HAP-1 (cell line): ENCODE data around the gene TRIM2.
A peak's percentile ranks its signal among the peaks of the same experiment; 100 is the strongest.

ENCODE experiments used
- DNase-seq, 2 experiments: peaks; one replicate each; pipeline ENCODE4 v3.0.0-alpha.2; 2016 to 2020; ENCODE audit warnings: low spot score in 2 of 2
- H3K27me3 ChIP-seq: fragments of 250-450 bp; sonication (Bioruptor Pico); 2 replicates; pipeline ENCODE4 v1.5.1; 2020; ENCODE audit warnings: low read depth, mild to moderate bottlenecking, moderate library complexity
- H3K36me3 ChIP-seq: fragments of 250-450 bp; sonication (Bioruptor Pico); replicated peaks from 2 replicates; pipeline ENCODE4 v1.5.1; 2020; ENCODE audit warnings: mild to moderate bottlenecking
- H3K4me1 ChIP-seq: fragments of 250-450 bp; sonication (Bioruptor Pico); 2 replicates; pipeline ENCODE4 v1.5.1; 2020; ENCODE audit warnings: mild to moderate bottlenecking
- H3K4me3 ChIP-seq: fragments of 250-450 bp; sonication (Bioruptor Pico); 2 replicates; pipeline ENCODE4 v1.5.1; 2020; ENCODE audit warnings: mild to moderate bottlenecking, moderate library complexity
- H3K9me3 ChIP-seq: fragments of 250-450 bp; sonication (Bioruptor Pico); 2 replicates; pipeline ENCODE4 v1.5.1; 2020; ENCODE audit warnings: mild to moderate bottlenecking, moderate library complexity
- in situ Hi-C: fragments of 300-500 bp; cut with MboI; formaldehyde crosslinking; loops from 3 replicates; pipeline ENCODE4 v1.14.3; 2020; ENCODE audit warnings: low sequenced_read_pairs, inconsistent platforms, mixed read lengths

Gene TRIM2

DNA sequence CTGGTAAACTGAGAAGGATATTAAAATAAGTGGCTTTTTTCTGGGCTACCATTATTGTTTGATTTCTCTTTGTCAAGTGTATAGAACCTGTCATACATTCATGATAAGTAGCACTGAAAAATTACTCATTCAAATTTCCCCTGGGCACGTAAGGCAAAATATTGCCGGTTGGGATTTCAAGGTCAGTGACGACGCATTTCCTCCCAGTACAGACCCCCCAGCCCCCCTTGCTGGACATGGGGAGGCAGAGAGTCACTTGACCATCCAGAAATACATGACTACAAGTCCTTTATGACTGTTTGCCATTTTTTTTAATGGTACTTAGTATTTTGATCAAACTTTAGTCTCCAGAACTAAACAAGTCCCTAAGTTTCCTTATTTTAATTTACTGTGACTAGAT, 133.4 kb downstream of the TRIM2 start:
- Histone ChIP-seq H3K36me3 (peaks cover 9% of the 10 kb centered on the region; the same call in 1 of the 2 replicates), H3K27me3 (no peaks in the 10 kb centered on the region), H3K4me3 (no peak overlapping the region), H3K4me1 (peaks cover 18% of the 10 kb centered on the region), H3K9me3 (no peaks in the 10 kb centered on the region)
- in situ Hi-C loops, result no loop called here
- no peak for DNase-seq

DNA sequence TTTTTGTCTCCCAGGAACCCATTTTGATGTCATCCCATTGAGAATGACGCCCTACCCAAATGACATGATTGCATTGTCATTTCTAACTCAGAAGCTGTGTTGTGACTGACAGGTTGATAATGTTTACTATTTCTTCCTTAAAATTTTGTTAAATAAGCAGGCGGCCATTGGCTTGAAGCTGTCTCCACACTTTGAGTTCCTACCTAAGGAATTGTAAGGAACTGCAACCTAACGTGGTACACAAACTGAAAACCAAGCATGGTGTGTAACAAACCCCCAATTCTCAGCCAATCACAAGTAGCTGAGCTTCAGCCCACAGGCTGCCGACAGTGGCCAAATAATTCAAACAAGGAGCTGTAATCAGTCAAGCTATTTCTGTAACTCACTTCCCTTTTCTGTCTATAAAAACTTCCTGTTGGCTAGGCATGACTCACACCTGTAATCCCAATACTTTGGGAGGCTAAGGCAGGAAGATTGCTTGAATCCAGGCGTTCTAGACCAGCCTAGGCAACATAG, 137.4 kb downstream of the TRIM2 start:
- Histone ChIP-seq H3K9me3 (no peaks in the 10 kb centered on the region), H3K4me1 (peaks cover 14% of the 10 kb centered on the region), H3K4me3 (no peak overlapping the region), H3K36me3 (peaks cover 9% of the 10 kb centered on the region; the same call in 1 of the 2 replicates), H3K27me3 (no peaks in the 10 kb centered on the region)
- in situ Hi-C loops, result loop anchor here (10.0 kb wide), 1 partner anchor 233 kb away; no protein-coding TSS in a partner anchor
- no peak for DNase-seq

DNA sequence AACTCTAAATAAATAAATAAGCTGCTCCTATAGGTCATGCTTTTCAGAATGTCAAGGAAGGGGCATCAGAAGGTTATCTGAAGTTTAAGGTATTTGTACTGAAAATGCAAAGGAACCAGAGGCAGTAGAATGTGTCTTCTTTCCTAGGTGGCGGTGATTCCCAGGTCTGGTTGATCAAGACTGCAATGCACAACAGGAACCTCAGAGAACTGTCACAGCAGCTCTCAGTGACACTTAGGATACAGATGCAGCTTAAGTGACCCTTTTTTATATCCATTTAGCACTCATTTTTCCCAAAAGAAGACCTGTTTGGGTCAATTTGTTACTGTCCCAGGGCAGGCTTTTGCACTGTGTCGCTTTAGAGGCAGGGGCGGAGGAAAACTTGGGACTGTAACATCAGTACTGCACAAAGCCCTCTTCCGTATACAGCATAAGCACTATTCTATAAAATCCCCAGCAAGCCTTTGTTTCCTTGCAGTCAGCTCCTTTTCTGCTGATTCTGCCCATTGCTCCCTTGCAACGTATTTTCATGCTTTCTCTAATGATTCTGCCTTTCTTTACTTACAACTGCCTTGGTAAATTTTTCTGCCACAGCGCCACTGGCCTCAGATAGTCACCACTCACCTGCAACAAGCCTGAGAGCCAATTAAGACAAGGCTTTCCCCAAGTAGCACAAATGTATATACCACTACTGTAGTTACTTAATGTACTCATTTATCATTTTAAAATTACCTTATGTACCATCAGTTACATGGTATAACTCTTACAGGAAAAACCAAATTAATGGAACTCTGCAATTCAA, 138.7 kb downstream of the TRIM2 start:
- DNase-seq, result no peak
- Histone ChIP-seq H3K9me3 (no peaks in the 10 kb centered on the region), H3K36me3 (peaks cover 9% of the 10 kb centered on the region; the same call in 1 of the 2 replicates), H3K4me3 (no peak overlapping the region), H3K27me3 (no peaks in the 10 kb centered on the region), H3K4me1 (peaks cover 24% of the 10 kb centered on the region)
- in situ Hi-C loops, result loop anchor here (10.0 kb wide), 1 partner anchor 232 kb away; no protein-coding TSS in a partner anchor

DNA sequence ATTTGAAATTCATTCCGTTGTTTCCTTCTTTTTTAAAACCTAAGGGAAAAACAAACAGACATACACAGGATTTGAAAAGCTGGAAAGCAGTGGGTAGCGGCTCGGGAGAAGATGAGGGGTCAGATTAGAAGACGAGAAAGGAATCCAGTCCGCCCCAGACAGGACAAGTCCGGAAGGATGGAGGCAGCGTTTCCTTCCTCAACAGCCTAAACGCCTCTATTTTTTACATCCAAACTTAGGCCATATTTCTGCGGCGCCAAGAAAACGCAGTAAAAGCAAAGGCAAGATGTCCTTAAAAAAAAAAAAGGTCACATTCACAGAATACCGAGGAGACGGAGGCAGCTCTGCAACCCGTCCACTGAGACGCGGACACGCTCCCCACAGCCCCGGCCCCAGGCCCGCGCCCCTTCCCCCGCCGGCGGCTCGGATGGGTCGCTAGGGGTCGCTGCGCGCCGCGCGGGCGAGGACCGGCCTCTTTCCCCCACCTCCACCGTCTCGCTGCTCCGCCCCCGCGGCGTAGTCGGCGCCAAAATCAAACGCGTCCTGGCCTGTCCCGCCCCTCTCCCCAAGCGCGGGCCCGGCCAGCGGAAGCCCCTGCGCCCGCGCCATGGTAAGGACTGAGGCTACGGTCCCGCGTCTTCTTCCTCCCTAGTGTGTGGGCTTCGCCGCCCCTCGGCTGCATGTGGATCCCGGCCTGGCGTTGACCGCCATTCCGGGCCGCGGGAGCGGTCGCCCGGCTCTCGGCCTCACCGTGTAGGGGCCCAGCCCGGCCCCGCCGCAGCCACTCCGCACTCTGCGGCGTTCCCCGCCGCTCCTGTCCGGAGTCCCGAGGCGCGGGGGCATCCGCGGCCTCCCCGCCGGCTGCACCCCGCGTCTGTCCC, 140.1 kb downstream of the TRIM2 start, which contains the start of gene MND1:
Gene MND1 (plus strand): TSS at position 558 of the 881 bp plus-strand sequence. CDS start 50 bp downstream, at position 608.
- in situ Hi-C loops, result loop anchor here (10.0 kb wide), 1 partner anchor 230 kb away; no protein-coding TSS in a partner anchor
- H3K36me3 ChIP-seq, result peaks cover 9% of the 10 kb centered on the region; the same call in 1 of the 2 replicates

DNA sequence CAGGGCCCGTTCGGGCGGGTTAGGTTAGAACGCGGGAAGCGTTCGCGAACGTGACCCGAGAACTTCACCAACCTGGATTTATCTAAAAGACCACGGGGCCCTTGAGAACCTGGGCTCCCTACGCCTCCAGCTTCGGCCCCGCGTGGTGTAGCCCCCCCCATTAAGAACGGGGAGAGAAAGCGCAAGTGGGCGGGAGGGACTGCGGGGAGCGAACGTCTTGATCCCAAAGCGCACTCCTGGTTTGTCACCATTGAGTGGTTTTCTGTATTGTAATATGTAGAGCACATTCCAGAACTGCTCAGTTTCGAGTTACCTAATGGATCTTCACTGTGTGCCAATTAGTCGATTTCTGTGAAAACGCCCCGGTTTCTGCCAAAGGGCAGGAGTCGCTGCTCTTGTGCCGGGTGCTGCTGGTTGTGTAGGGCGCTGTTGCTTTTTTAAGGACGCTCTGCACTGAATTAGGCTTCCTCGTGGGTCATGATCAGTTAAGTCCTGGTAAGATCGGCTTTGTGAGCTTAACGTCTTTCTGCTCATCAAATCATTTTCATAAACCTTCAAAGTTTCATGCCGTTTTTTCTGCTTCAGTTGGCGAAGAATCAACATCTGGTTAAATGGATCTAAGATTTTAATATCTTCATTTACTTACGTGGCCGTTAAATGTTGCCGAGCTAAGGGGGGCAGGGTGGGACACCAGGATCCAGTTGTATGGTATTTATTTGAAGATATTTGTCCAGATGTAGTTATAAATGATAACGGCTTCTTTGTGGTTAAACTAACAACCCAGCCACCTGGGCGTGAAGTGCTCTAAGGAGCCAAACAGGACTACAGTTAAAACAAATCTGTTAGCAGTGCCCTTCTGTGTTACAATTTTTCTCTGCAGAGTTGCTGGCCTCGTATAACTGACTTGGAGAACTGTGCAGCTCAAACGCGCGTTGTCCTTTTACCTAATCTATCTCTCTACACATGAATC, 141.1 kb downstream of the TRIM2 start:
- peaks cover 8% of the 10 kb centered on the region; the same call in 1 of the 2 replicates for H3K36me3 ChIP-seq
- H3K4me1 ChIP-seq, result peaks cover 35% of the 10 kb centered on the region
- H3K9me3 ChIP-seq, result no peaks in the 10 kb centered on the region
- in situ Hi-C loops, result loop anchor here (10.0 kb wide), 1 partner anchor 230 kb away; no protein-coding TSS in a partner anchor
- no peaks in the 10 kb centered on the region for H3K27me3 ChIP-seq
- H3K4me3 ChIP-seq, result peak overlapping the region; percentile 71
- DNase-seq, result peak; percentile 86 to 88

More for the DNA sequence above, 140.1 kb downstream of the TRIM2 start, which contains the start of gene MND1:
- Histone ChIP-seq H3K9me3 (no peaks in the 10 kb centered on the region), H3K4me3 (peak within 1 kb of the TSS; percentile 71), H3K4me1 (peaks cover 29% of the 10 kb centered on the region), H3K27me3 (no peaks in the 10 kb centered on the region)
- DNase-seq, result peak; percentile 89 to 96

DNA sequence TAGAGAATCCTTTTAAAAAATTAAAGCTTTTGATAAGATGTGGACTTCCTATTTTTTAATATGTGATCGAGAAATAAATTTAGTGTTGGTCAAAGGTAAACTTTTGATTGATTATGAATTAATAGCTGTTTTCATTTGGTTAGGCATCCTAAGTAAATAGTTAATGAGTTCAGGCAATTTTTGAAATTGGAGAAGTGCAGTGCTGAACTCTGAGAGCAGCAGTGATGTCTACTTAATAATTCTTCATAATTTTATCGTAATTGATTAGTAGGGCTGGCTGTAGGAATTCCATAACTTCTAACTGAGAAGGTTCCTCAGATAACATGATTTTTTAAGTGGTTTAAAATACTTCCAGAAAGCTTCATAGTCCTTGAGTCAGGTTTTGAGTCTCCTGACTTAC, 141.8 kb downstream of the TRIM2 start:
- no peak for DNase-seq
- Histone ChIP-seq H3K36me3 (peaks cover 2% of the 10 kb centered on the region), H3K4me1 (peaks cover 35% of the 10 kb centered on the region), H3K27me3 (no peaks in the 10 kb centered on the region), H3K9me3 (no peaks in the 10 kb centered on the region), H3K4me3 (peak overlapping the region; percentile 71)
- in situ Hi-C loops, result loop anchor here (10.0 kb wide), 1 partner anchor 229 kb away; no protein-coding TSS in a partner anchor

DNA sequence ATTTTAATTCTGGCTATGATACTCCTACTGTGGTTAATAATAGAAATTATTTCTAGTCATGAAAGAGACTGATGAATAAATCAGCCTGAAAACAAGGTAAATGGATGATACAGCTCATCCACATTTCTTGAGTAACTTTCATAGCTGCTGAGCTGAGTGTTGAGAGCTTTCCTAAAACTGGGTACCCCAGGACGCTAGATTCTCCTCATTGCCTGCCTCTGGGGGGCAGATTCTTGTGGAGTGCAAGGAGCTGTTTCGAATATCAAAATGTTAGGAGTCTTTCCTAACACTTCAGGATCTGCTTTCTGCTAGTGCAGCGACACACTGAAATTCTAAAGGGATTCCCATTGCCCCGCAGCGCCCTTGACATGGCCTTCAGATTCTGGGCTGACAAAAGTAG, 142.3 kb downstream of the TRIM2 start:
- Histone ChIP-seq H3K4me1 (peaks cover 35% of the 10 kb centered on the region), H3K4me3 (peak overlapping the region; percentile 71), H3K9me3 (no peaks in the 10 kb centered on the region), H3K27me3 (no peaks in the 10 kb centered on the region), H3K36me3 (no peaks in the 10 kb centered on the region; the same call in none of the 2 replicates)
- peak in 1 of 2 experiments; percentile 30 for DNase-seq
- in situ Hi-C loops, result loop anchor here (10.0 kb wide), 1 partner anchor 228 kb away; no protein-coding TSS in a partner anchor

DNA sequence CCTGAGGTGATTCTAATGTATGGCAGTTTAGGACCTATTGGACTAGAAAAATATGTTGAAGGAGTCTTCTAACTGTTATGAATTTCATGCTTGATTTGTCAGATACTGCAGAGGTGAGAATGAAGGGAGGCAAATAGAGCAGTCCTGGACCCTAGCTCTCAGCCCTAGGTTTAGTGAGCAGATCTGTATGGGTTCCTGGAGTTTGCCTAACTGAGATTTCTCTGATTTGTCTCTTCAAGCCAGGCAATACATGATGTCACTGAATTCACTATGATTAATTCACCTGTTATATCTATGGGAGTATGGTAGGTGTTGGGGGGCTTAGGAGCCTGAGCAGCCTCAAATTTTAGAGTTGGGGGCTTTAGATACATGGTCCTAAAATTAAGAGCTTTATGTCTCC, 142.9 kb downstream of the TRIM2 start:
- H3K27me3 ChIP-seq, result no peaks in the 10 kb centered on the region
- no peaks in the 10 kb centered on the region for H3K9me3 ChIP-seq
- H3K4me1 ChIP-seq, result peaks cover 35% of the 10 kb centered on the region
- H3K4me3 ChIP-seq, result peak overlapping the region; percentile 71
- no peaks in the 10 kb centered on the region; the same call in none of the 2 replicates for H3K36me3 ChIP-seq
- DNase-seq, result no peak
- in situ Hi-C loops, result loop anchor here (10.0 kb wide), 1 partner anchor 228 kb away; no protein-coding TSS in a partner anchor

DNA sequence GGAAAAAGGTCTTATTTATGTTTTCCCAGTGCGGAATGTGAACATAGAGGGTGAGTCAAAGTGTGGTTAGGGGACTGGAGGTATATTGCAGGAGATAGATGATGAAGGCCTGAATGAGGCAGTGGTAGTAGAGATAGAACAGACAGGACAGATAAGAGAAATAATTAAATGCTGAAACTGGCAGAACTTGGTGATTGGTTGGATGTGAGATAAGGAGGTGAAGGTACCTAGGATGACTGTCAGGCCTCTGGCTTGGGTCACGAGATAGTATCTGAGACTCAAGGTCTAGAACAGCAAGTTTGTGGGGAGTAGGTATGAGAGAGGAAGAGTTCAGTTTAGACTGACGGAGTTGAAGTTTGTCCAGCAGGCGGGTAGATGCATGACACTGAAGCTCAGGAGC, 143.8 kb downstream of the TRIM2 start:
- no peak for DNase-seq
- in situ Hi-C loops, result loop anchor here (10.0 kb wide), 1 partner anchor 227 kb away; no protein-coding TSS in a partner anchor
- no peaks in the 10 kb centered on the region; the same call in none of the 2 replicates for H3K36me3 ChIP-seq
- H3K27me3 ChIP-seq, result no peaks in the 10 kb centered on the region
- no peaks in the 10 kb centered on the region for H3K9me3 ChIP-seq
- peaks cover 35% of the 10 kb centered on the region for H3K4me1 ChIP-seq
- no peak overlapping the region for H3K4me3 ChIP-seq

DNA sequence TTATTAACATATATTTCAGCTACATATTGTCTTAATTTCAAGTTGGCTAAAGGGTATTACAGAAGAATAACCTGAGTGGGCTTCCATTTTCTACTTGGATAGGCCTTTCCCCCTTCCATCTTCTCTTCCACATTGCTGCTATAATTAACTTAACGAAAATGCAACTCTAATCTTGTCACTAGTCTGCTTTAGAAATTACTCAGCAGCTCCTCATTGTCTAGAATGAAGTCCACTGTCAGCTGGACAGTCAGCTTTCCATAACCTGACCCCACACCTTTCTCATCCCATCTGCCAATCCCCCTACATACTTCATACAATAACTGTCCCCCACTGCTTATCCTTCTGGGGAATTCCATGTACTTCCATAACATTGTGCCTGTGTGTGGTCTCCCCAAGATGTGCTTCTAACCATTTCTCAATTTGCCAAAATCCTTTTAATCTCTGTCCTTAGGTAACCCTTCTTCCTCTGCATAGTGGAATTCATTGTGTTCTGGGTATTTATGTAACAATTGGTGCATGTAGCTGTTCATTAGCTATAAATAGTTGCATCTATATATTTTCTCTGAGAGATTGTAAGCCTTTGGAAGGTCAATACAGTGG, 145.1 kb downstream of the TRIM2 start:
- H3K9me3 ChIP-seq, result no peaks in the 10 kb centered on the region
- peaks cover 30% of the 10 kb centered on the region for H3K4me1 ChIP-seq
- H3K4me3 ChIP-seq, result no peak overlapping the region
- DNase-seq, result peak in 1 of 2 experiments; percentile 57
- in situ Hi-C loops, result loop anchor here (10.0 kb wide), 1 partner anchor 225 kb away; no protein-coding TSS in a partner anchor
- no peaks in the 10 kb centered on the region for H3K27me3 ChIP-seq
- no peaks in the 10 kb centered on the region; the same call in none of the 2 replicates for H3K36me3 ChIP-seq

DNA sequence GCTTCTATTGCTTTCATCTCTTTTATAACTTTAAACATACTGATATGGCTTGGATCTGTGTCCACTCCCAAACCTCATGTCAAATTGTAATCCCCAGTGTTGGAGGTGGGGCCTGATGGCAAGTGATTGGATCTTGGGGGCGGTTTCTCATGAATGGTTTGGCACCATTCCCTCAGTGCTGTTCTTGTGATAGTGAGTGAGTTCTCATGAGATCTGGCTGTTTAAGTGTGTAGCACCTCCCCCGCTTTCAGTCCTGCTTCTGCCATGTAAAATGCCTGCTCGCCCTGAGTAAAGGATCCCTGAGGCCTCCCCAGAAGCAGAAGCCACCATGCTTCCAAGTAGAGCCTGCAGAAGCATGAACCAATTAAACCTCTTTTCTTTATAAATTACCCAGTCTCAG, 157.9 kb downstream of the TRIM2 start:
- H3K9me3 ChIP-seq, result no peaks in the 10 kb centered on the region; the same call in 1 of the 2 replicates
- no peak for DNase-seq
- in situ Hi-C loops, result no loop called here
- H3K36me3 ChIP-seq, result peaks cover 49% of the 10 kb centered on the region
- no peak overlapping the region for H3K4me3 ChIP-seq
- H3K4me1 ChIP-seq, result peaks cover 2% of the 10 kb centered on the region
- H3K27me3 ChIP-seq, result no peaks in the 10 kb centered on the region

DNA sequence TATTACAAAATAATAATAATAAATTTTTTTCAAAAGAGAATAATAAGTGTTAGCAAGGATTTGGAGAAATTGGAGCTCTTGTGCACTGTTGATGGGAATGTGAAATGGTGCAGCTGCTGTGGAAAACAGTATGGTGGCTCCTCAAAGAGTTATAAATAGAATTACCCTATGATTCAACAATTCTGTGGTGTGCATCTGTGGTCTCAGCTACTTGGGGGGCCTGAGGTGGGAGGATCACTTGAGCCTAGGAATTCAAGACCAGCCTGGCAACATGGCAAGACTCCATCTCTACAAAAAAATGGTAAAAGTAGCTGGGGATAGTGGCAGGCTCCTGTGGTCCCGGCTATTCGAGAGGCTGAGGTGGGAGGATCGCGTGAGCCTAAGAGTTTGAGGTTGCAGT, 159.8 kb downstream of the TRIM2 start:
- no peaks in the 10 kb centered on the region; the same call in 1 of the 2 replicates for H3K9me3 ChIP-seq
- H3K4me3 ChIP-seq, result no peak overlapping the region
- H3K27me3 ChIP-seq, result no peaks in the 10 kb centered on the region
- H3K4me1 ChIP-seq, result no peaks in the 10 kb centered on the region
- DNase-seq, result no peak
- H3K36me3 ChIP-seq, result peaks cover 52% of the 10 kb centered on the region
- in situ Hi-C loops, result no loop called here
